Skeletal muscle cell (primary cell): ENCODE results near the gene STOML2.
"Not testable (repeated sequence)": the region's sequence is repeated elsewhere in the genome, so short reads cannot be mapped to it uniquely, and the experiment has no call there.

Source experiments
- DNase-seq: peaks from one replicate; pipeline ENCODE4 v3.0.0-alpha.2; 2010; ENCODE audit warnings: low read depth
- H3K4me3 ChIP-seq: 2 replicates; pipeline ENCODE4 v1.5.1; 2011; ENCODE audit warnings: low read depth, mild to moderate bottlenecking, control low read depth, low read length, moderate library complexity

The STOML2 gene

GRCh38 chr9:35102769-35103659 lies at the start of gene STOML2:
Gene STOML2 (minus strand): TSS chr9:35103131. CDS start chr9:35103094, 37 bp downstream.
- DNase-seq, result peak; percentile 89

GRCh38 chr9:35147941-35148563 lies 45.1 kb upstream of the STOML2 start:
- H3K4me3 ChIP-seq, DNase-seq: not testable (repeated sequence)

More at GRCh38 chr9:35102769-35103659, at the start of gene STOML2:
- peak within 1 kb of the TSS; percentile 84 for H3K4me3 ChIP-seq

- DNase-seq, result no peak
- H3K4me3 ChIP-seq, result no peak overlapping the region
These were observed 39.1 kb upstream of the STOML2 start for GRCh38 chr9:35142037-35142436.

- DNase-seq, result no peak
- no peak overlapping the region for H3K4me3 ChIP-seq
These were observed 37.2 kb upstream of the STOML2 start for GRCh38 chr9:35140093-35140492.

GRCh38 chr9:35136866-35137265 lies 33.9 kb upstream of the STOML2 start:
- no peak for DNase-seq
- no peak overlapping the region for H3K4me3 ChIP-seq

GRCh38 chr9:35135988-35136387 lies 33.1 kb upstream of the STOML2 start:
- no peak for DNase-seq
- no peak overlapping the region for H3K4me3 ChIP-seq

GRCh38 chr9:35134920-35135319 lies 32.0 kb upstream of the STOML2 start:
- H3K4me3 ChIP-seq, result no peak overlapping the region
- DNase-seq, result no peak

GRCh38 chr9:35116898-35117551 lies 14.1 kb upstream of the STOML2 start:
- H3K4me3 ChIP-seq, result peak overlapping the region; percentile 71
- peak; percentile 68 for DNase-seq

- no peak for DNase-seq
- H3K4me3 ChIP-seq, result peak overlapping the region; percentile 71
These were observed 13.6 kb upstream of the STOML2 start for GRCh38 chr9:35116539-35116897.

GRCh38 chr9:35115680-35116538 lies 13.0 kb upstream of the STOML2 start, which contains the start of gene ATOSB:
Gene ATOSB (minus strand): TSS chr9:35115862. CDS start chr9:35108274, 7,588 bp downstream.
- H3K4me3 ChIP-seq, result peak within 1 kb of the TSS; percentile 71
- DNase-seq, result peak; percentile 86

GRCh38 chr9:35114840-35115628 lies 12.1 kb upstream of the STOML2 start:
- DNase-seq, result no peak
- H3K4me3 ChIP-seq, result peak overlapping the region; percentile 71

GRCh38 chr9:35114113-35114839 lies 11.3 kb upstream of the STOML2 start:
- H3K4me3 ChIP-seq, result peak overlapping the region; percentile 71
- peak; percentile 92 for DNase-seq

- no peak for DNase-seq
- peak overlapping the region; percentile 33 for H3K4me3 ChIP-seq
These were observed 9.5 kb upstream of the STOML2 start for GRCh38 chr9:35112257-35113020.

- peak; percentile 97 for DNase-seq
- H3K4me3 ChIP-seq, result peak overlapping the region; percentile 88
These were observed 8.3 kb upstream of the STOML2 start for GRCh38 chr9:35111001-35111933.

GRCh38 chr9:35110327-35110761 lies 7.4 kb upstream of the STOML2 start:
- peak overlapping the region; percentile 88 for H3K4me3 ChIP-seq
- DNase-seq, result no peak

- no peak overlapping the region for H3K4me3 ChIP-seq
These were observed 6.1 kb upstream of the STOML2 start for GRCh38 chr9:35108946-35109575.

More at GRCh38 chr9:35108946-35109575, 6.1 kb upstream of the STOML2 start:
- no peak for DNase-seq
